PC-3 (cell line): ENCODE data around the gene SH3RF1. TPM values are rescaled to one million over a fixed set of nuclear protein-coding genes. Genes with fewer than 3 reads are reported as not detected.

ENCODE experiments used
- ATAC-seq: fragments of 200-7000 bp; cut with Tn5 transposase; 2 replicates; pipeline ENCODE4 v1.9.1; 2020; ENCODE audit warnings: mild to moderate bottlenecking, moderate library complexity
- BruUV-seq: library from RNA; stranded (reverse); fragments of 400-500 nt; replicated peaks from 2 replicates; lab custom pipeline; 2021; lab: Mats Ljungman, UMichigan
- CTCF ChIA-PET: fragments of 300-600 bp; sonication (Branson Sonifier 250); formaldehyde crosslinking; loops from one replicate; lab custom pipeline; 2022; ENCODE audit warnings: antibody characterized with exemption; lab: Charles Lee
- POLR2A ChIA-PET: fragments of 300-600 bp; sonication (Branson Sonifier 250); formaldehyde crosslinking; loops from one replicate; lab custom pipeline; 2022; ENCODE audit warnings: antibody characterized with exemption; ENCODE audit not compliant: unreplicated experiment; lab: Charles Lee
- DNase-seq: peaks from one replicate; pipeline ENCODE4 v3.0.0-alpha.2; 2015
- H2AFZ ChIP-seq: fragments of 300-600 bp; sonication (generic); 2 replicates; pipeline ENCODE4 v1.6.0; 2016; ENCODE audit warnings: antibody characterized with exemption, low read length
- H3F3A ChIP-seq: fragments of 300-600 bp; sonication (generic); one replicate; pipeline ENCODE4 v1.6.0; 2017; ENCODE audit warnings: antibody characterized with exemption, low read length, control low read depth, mild to moderate bottlenecking; ENCODE audit not compliant: unreplicated experiment
- H3K27ac ChIP-seq: fragments of 300-600 bp; sonication (generic); 2 replicates; pipeline ENCODE4 v1.5.1; 2016; ENCODE audit warnings: mild to moderate bottlenecking, low read length
- H3K27me3 ChIP-seq: fragments of 300-600 bp; sonication (generic); 2 replicates; pipeline ENCODE4 v1.6.1; 2016; ENCODE audit warnings: low read length, mixed read lengths
- H3K36me3 ChIP-seq: fragments of 300-600 bp; sonication (generic); 2 replicates; pipeline ENCODE4 v1.6.1; 2016; ENCODE audit warnings: low read depth, mixed run types, low read length, mixed read lengths
- H3K4me1 ChIP-seq: fragments of 300-600 bp; sonication (generic); 2 replicates; pipeline ENCODE4 v1.5.1; 2016; ENCODE audit warnings: low read length; ENCODE audit not compliant: insufficient read depth
- H3K4me2 ChIP-seq: fragments of 300-600 bp; sonication (generic); 2 replicates; pipeline ENCODE4 v1.6.0; 2016; ENCODE audit warnings: low read length
- H3K4me3 ChIP-seq: fragments of 300-600 bp; sonication (generic); 2 replicates; pipeline ENCODE4 v1.5.1; 2016; ENCODE audit warnings: mild to moderate bottlenecking, low read length, mixed read lengths
- H3K79me2 ChIP-seq: fragments of 300-600 bp; sonication (generic); 2 replicates; pipeline ENCODE4 v1.6.1; 2017; ENCODE audit warnings: low read length, mixed read lengths
- H3K9ac ChIP-seq: fragments of 300-600 bp; sonication (generic); 2 replicates; pipeline ENCODE4 v1.6.0; 2016; ENCODE audit warnings: mild to moderate bottlenecking, low read length
- H3K9me2 ChIP-seq: fragments of 300-600 bp; sonication (generic); replicated peaks from 2 replicates; pipeline ENCODE4 v1.6.1; 2016; ENCODE audit warnings: mixed run types, low read length, mixed read lengths
- H3K9me3 ChIP-seq: fragments of 300-600 bp; sonication (generic); 2 replicates; pipeline ENCODE4 v1.6.1; 2016; ENCODE audit warnings: low read length, mixed read lengths
- H4K20me1 ChIP-seq: fragments of 300-600 bp; sonication (generic); 2 replicates; pipeline ENCODE4 v1.6.1; 2016; ENCODE audit warnings: low read length, mixed read lengths
- CTCF ChIP-seq: fragments of 300-600 bp; sonication (generic); conservative IDR thresholded peaks from 2 replicates; pipeline ENCODE4 v1.5.1; 2017; ENCODE audit warnings: antibody characterized with exemption, low read depth, mild to moderate bottlenecking, low read length
- EZH2 ChIP-seq: fragments of 300-600 bp; sonication (generic); IDR thresholded peaks from one replicate; pipeline ENCODE4 v1.6.1; 2017; ENCODE audit warnings: antibody characterized with exemption, mild to moderate bottlenecking, low read length; ENCODE audit not compliant: unreplicated experiment
- EZH2phosphoT487 ChIP-seq: fragments of 300-600 bp; sonication (generic); IDR thresholded peaks from 2 replicates; pipeline ENCODE4 v1.6.1; 2018; ENCODE audit warnings: mild to moderate bottlenecking, antibody characterized with exemption, low read length, borderline replicate concordance
- intact Hi-C: fragments of 100-400 bp; cut with micrococcal nuclease; formaldehyde crosslinking; loops from 2 replicates; pipeline ENCODE4 v1.9.0; 2023
- total RNA-seq: library from RNA; depleted of rRNA; stranded (reverse); fragments of >200 nt; gene quantifications from 2 replicates; pipeline ENCODE4 v1.2.3, GENCODE V29; 2014

The SH3RF1 gene
- total RNA-seq, 1 experiment from 2014 or later = 21.0 TPM

GRCh38 chr4:169225812-169226211, 44.9 kb downstream of the SH3RF1 start:
- no peaks in the 10 kb centered on the region for H4K20me1 ChIP-seq
- CTCF ChIA-PET = no interaction called here
- H3F3A ChIP-seq = peaks cover 15% of the 10 kb centered on the region
- TF ChIP-seq EZH2phosphoT487 (no peak), CTCF (no peak), EZH2 (no peak)
- peak overlapping the region; percentile 79 for H3K9ac ChIP-seq
- intact Hi-C loops = loop anchor here (1.0 to 10.0 kb wide), 4 partner anchors 23 to 156 kb away; partner anchors contain the start of gene SH3RF1
- H3K79me2 ChIP-seq = peaks cover 85% of the 10 kb centered on the region
- H3K9me3 ChIP-seq = no peaks in the 10 kb centered on the region
- no peaks in the 10 kb centered on the region for H3K27me3 ChIP-seq
- peaks cover 50% of the 10 kb centered on the region for H3K4me1 ChIP-seq
- no peaks in the 10 kb centered on the region for H3K9me2 ChIP-seq
- H3K4me3 ChIP-seq = peak overlapping the region; percentile 51
- H3K4me2 ChIP-seq = peak overlapping the region; percentile 82
- H3K36me3 ChIP-seq = peaks cover 21% of the 10 kb centered on the region
- BruUV-seq = TSS peak; percentile 94
- no peak overlapping the region for H2AFZ ChIP-seq
- POLR2A ChIA-PET = interaction anchor here (0.8 kb wide), 1 partner anchor 24 kb away, joined by 3 read pairs; no protein-coding TSS in a partner anchor
- H3K27ac ChIP-seq = peak overlapping the region; percentile 99
- ATAC-seq (peak; percentile 43), DNase-seq (peak; percentile 62)

GRCh38 chr4:169225058-169225751, 45.6 kb downstream of the SH3RF1 start:
- Histone ChIP-seq H4K20me1 (no peaks in the 10 kb centered on the region), H3K9me3 (no peaks in the 10 kb centered on the region), H2AFZ (no peak overlapping the region), H3K27ac (peak overlapping the region; percentile 99), H3K9ac (peak overlapping the region; percentile 79), H3K4me2 (peak overlapping the region; percentile 82), H3K9me2 (no peaks in the 10 kb centered on the region), H3K36me3 (peaks cover 21% of the 10 kb centered on the region), H3K4me3 (peak overlapping the region; percentile 52), H3K4me1 (peaks cover 49% of the 10 kb centered on the region), H3K27me3 (no peaks in the 10 kb centered on the region), H3F3A (peaks cover 14% of the 10 kb centered on the region), H3K79me2 (peaks cover 86% of the 10 kb centered on the region)
- peak; percentile 90 for DNase-seq
- CTCF ChIA-PET = no interaction called here
- TF ChIP-seq EZH2phosphoT487 (no peak), CTCF (no peak), EZH2 (no peak)
- peak; percentile 84 for ATAC-seq
- BruUV-seq = no TSS peak
- POLR2A ChIA-PET = interaction anchor here (0.8 kb wide), 1 partner anchor 25 kb away, joined by 3 read pairs; no protein-coding TSS in a partner anchor
- intact Hi-C loops = loop anchor here (1.0 to 10.0 kb wide), 2 partner anchors 45 to 110 kb away; partner anchors contain the start of gene SH3RF1

- no peak overlapping the region for H2AFZ ChIP-seq
- intact Hi-C loops = loop anchor here (10.0 kb wide), 1 partner anchor 108 kb away; no protein-coding TSS in a partner anchor
- H3K4me1 ChIP-seq = peaks cover 40% of the 10 kb centered on the region
- DNase-seq (no peak), ATAC-seq (no peak)
- no TSS peak for BruUV-seq
- no peaks in the 10 kb centered on the region for H4K20me1 ChIP-seq
- no peaks in the 10 kb centered on the region for H3K27me3 ChIP-seq
- peaks cover 85% of the 10 kb centered on the region for H3K79me2 ChIP-seq
- H3K9ac ChIP-seq = no peak overlapping the region
- H3K27ac ChIP-seq = no peak overlapping the region
- ChIA-PET POLR2A (no interaction called here), CTCF (no interaction called here)
- H3K36me3 ChIP-seq = peaks cover 21% of the 10 kb centered on the region; the same call in 1 of the 2 replicates
- no peaks in the 10 kb centered on the region for H3K9me2 ChIP-seq
- H3K9me3 ChIP-seq = no peaks in the 10 kb centered on the region
- H3F3A ChIP-seq = peaks cover 10% of the 10 kb centered on the region
- no peak overlapping the region for H3K4me3 ChIP-seq
- H3K4me2 ChIP-seq = no peak overlapping the region
- no peak for TF ChIP-seq CTCF
- TF ChIP-seq EZH2phosphoT487 = no peak
- TF ChIP-seq EZH2 = no peak
These were observed 48.0 kb downstream of the SH3RF1 start for GRCh38 chr4:169222761-169223160.
